ENCODE results near the gene CYTH1.

The CYTH1 gene

GRCh38 chr17:78669256-78669974 lies 112.7 kb downstream of the CYTH1 start:
- no peak for DNase-seq

- DNase-seq = no peak
Measured at GRCh38 chr17:78668847-78669246, 113.2 kb downstream of the CYTH1 start.

GRCh38 chr17:78667741-78668640 lies 114.1 kb downstream of the CYTH1 start:
- no peak for DNase-seq

- no peak for DNase-seq
Measured at GRCh38 chr17:78667091-78667490, 115.0 kb downstream of the CYTH1 start.

GRCh38 chr17:78665952-78666920 lies 115.8 kb downstream of the CYTH1 start:
- DNase-seq = peak; percentile 51 to 66

- no peak for DNase-seq
Measured at GRCh38 chr17:78665387-78665951, 116.6 kb downstream of the CYTH1 start.

GRCh38 chr17:78664476-78665386 lies 117.3 kb downstream of the CYTH1 start:
- no peak for DNase-seq

- no peak for DNase-seq
Measured at GRCh38 chr17:78661093-78661770, 120.8 kb downstream of the CYTH1 start.

GRCh38 chr17:78659546-78659945 lies 122.5 kb downstream of the CYTH1 start:
- no peak for DNase-seq

GRCh38 chr17:78658281-78658785 lies 123.7 kb downstream of the CYTH1 start:
- no peak for DNase-seq

GRCh38 chr17:78655251-78655940 lies 126.7 kb downstream of the CYTH1 start:
- no peak for DNase-seq

GRCh38 chr17:78654325-78654724 lies 127.7 kb downstream of the CYTH1 start:
- no peak for DNase-seq

GRCh38 chr17:78653382-78653781 lies 128.7 kb downstream of the CYTH1 start:
- DNase-seq = no peak

GRCh38 chr17:78652913-78653312 lies 129.2 kb downstream of the CYTH1 start:
- DNase-seq = no peak

GRCh38 chr17:78652024-78652423 lies 130.0 kb downstream of the CYTH1 start:
- DNase-seq = no peak

- DNase-seq = no peak
Measured at GRCh38 chr17:78651554-78651953, 130.5 kb downstream of the CYTH1 start.

GRCh38 chr17:78650093-78650715 lies 131.9 kb downstream of the CYTH1 start:
- DNase-seq = no peak

- DNase-seq = no peak
Measured at GRCh38 chr17:78648293-78648692, 133.8 kb downstream of the CYTH1 start.

- no peak for DNase-seq
Measured at GRCh38 chr17:78647032-78647431, 135.0 kb downstream of the CYTH1 start.
